GM21723 (cell line): ENCODE measurements around the gene RBM44.

Source experiments
- ATAC-seq: cut with Tn5 transposase; IDR thresholded peaks from one replicate; pipeline ENCODE4 v1.9.1; 2021; ENCODE audit warnings: mild to moderate bottlenecking, moderate library complexity; ENCODE audit not compliant: unreplicated experiment

RBM44 gene

GRCh38 chr2:237869343-237870102 lies 70.9 kb downstream of the RBM44 start:
- no peak for ATAC-seq

GRCh38 chr2:237870126-237870525 lies 71.5 kb downstream of the RBM44 start:
- no peak for ATAC-seq

- no peak for ATAC-seq
Observed at GRCh38 chr2:237870754-237871651, 72.4 kb downstream of the RBM44 start.

GRCh38 chr2:237872178-237872887 lies 73.8 kb downstream of the RBM44 start:
- no peak for ATAC-seq

GRCh38 chr2:237873421-237873831 lies 74.8 kb downstream of the RBM44 start:
- ATAC-seq = no peak

- no peak for ATAC-seq
Observed at GRCh38 chr2:237873897-237874551, 75.4 kb downstream of the RBM44 start.

GRCh38 chr2:237874585-237875161 lies 76.1 kb downstream of the RBM44 start:
- ATAC-seq = no peak

- no peak for ATAC-seq
Observed at GRCh38 chr2:237875256-237876060, 76.9 kb downstream of the RBM44 start.

GRCh38 chr2:237876061-237876526 lies 77.5 kb downstream of the RBM44 start:
- ATAC-seq = no peak

- ATAC-seq = no peak
Observed at GRCh38 chr2:237876532-237876931, 78.0 kb downstream of the RBM44 start.

GRCh38 chr2:237876951-237877491 lies 78.4 kb downstream of the RBM44 start:
- no peak for ATAC-seq

GRCh38 chr2:237877576-237878307 lies 79.2 kb downstream of the RBM44 start:
- ATAC-seq = no peak

GRCh38 chr2:237878321-237879057 lies 79.9 kb downstream of the RBM44 start:
- no peak for ATAC-seq

GRCh38 chr2:237879058-237879430 lies 80.5 kb downstream of the RBM44 start:
- no peak for ATAC-seq

- ATAC-seq = no peak
Observed at GRCh38 chr2:237879991-237880560, 81.5 kb downstream of the RBM44 start.

GRCh38 chr2:237882510-237883481 lies 84.2 kb downstream of the RBM44 start:
- no peak for ATAC-seq
